ENCODE measurements around the gene TOMM40. TPM values are rescaled to one million over a fixed set of nuclear protein-coding genes. Genes with fewer than 3 reads are reported as not detected.

Gene TOMM40
- total and polyA plus RNA-seq, 2 experiments from 2014 or later, result 67.9 to 83.1 TPM

DNA sequence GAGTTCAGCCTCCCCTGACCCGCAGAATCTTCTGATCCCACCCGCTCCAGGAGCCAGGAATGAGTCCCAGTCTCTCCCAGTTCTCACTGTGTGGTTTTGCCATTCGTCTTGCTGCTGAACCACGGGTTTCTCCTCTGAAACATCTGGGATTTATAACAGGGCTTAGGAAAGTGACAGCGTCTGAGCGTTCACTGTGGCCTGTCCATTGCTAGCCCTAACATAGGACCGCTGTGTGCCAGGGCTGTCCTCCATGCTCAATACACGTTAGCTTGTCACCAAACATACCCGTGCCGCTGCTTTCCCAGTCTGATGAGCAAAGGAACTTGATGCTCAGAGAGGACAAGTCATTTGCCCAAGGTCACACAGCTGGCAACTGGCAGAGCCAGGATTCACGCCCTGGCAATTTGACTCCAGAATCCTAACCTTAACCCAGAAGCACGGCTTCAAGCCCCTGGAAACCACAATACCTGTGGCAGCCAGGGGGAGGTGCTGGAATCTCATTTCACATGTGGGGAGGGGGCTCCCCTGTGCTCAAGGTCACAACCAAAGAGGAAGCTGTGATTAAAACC is 13.5 kb downstream of the TOMM40 start:
- DNase-seq (ENCODE audit: low spot score), result peak; percentile 31
- Histone ChIP-seq H3K9me2 (replicated peaks; ENCODE audit: insufficient read depth) (no peaks in the 10 kb centered on the region), H3K79me2 (peaks cover 3% of the 10 kb centered on the region), H3K4me3 (no peak overlapping the region), H3K4me1 (ENCODE audit: insufficient read depth) (peaks cover 27% of the 10 kb centered on the region), H3K27ac (peak overlapping the region; percentile 91), H3K4me2 (peak overlapping the region; percentile 91), H3K9me3 (ENCODE audit: low read depth) (no peaks in the 10 kb centered on the region), H2AFZ (no peak overlapping the region), H4K20me1 (ENCODE audit: insufficient read depth, poor library complexity, severe bottlenecking) (peaks cover 6% of the 10 kb centered on the region), H3K27me3 (no peaks in the 10 kb centered on the region), H3K36me3 (replicated peaks; ENCODE audit: insufficient read depth, low read depth) (no peaks in the 10 kb centered on the region)
- TF ChIP-seq EZH2phosphoT487 (IDR thresholded peaks at IDR 0.05; ENCODE audit: low read depth, severe bottlenecking, unreplicated experiment), result no peak
- TF ChIP-seq, protein P1, sequence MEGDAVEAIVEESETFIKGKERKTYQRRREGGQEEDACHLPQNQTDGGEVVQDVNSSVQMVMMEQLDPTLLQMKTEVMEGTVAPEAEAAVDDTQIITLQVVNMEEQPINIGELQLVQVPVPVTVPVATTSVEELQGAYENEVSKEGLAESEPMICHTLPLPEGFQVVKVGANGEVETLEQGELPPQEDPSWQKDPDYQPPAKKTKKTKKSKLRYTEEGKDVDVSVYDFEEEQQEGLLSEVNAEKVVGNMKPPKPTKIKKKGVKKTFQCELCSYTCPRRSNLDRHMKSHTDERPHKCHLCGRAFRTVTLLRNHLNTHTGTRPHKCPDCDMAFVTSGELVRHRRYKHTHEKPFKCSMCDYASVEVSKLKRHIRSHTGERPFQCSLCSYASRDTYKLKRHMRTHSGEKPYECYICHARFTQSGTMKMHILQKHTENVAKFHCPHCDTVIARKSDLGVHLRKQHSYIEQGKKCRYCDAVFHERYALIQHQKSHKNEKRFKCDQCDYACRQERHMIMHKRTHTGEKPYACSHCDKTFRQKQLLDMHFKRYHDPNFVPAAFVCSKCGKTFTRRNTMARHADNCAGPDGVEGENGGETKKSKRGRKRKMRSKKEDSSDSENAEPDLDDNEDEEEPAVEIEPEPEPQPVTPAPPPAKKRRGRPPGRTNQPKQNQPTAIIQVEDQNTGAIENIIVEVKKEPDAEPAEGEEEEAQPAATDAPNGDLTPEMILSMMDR (IDR thresholded peaks at IDR 0.05; ENCODE audit: poor library complexity), result peak; percentile 38
- TF ChIP-seq EZH2 (IDR thresholded peaks at IDR 0.05; ENCODE audit: borderline replicate concordance), result no peak
- 58% methylated on average over 12 of the region's 12 CpGs for WGBS (ENCODE audit: low lambda C conversion rate, missing lambda C conversion rate)

DNA sequence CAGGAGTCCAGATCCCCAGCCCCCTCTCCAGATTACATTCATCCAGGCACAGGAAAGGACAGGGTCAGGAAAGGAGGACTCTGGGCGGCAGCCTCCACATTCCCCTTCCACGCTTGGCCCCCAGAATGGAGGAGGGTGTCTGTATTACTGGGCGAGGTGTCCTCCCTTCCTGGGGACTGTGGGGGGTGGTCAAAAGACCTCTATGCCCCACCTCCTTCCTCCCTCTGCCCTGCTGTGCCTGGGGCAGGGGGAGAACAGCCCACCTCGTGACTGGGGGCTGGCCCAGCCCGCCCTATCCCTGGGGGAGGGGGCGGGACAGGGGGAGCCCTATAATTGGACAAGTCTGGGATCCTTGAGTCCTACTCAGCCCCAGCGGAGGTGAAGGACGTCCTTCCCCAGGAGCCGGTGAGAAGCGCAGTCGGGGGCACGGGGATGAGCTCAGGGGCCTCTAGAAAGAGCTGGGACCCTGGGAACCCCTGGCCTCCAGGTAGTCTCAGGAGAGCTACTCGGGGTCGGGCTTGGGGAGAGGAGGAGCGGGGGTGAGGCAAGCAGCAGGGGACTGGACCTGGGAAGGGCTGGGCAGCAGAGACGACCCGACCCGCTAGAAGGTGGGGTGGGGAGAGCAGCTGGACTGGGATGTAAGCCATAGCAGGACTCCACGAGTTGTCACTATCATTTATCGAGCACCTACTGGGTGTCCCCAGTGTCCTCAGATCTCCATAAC is 14.5 kb downstream of the TOMM40 start, which contains the start of gene APOE:
TSS of gene APOE (plus strand) at position 360 of the 724 bp plus-strand sequence. CDS start 829 bp downstream, outside the sequence.
- peak within 1 kb of the TSS; percentile 65 for H2AFZ ChIP-seq
- no peaks in the 10 kb centered on the region for H3K36me3 ChIP-seq (replicated peaks; ENCODE audit: insufficient read depth, low read depth)
- TF ChIP-seq EZH2 (IDR thresholded peaks at IDR 0.05; ENCODE audit: borderline replicate concordance), result no peak
- TF ChIP-seq EZH2phosphoT487 (IDR thresholded peaks at IDR 0.05; ENCODE audit: low read depth, severe bottlenecking, unreplicated experiment), result no peak
- TF ChIP-seq, protein P1 (IDR thresholded peaks at IDR 0.05; ENCODE audit: poor library complexity), result no peak
- peaks cover 3% of the 10 kb centered on the region for H3K79me2 ChIP-seq
- no peaks in the 10 kb centered on the region for H3K9me3 ChIP-seq (ENCODE audit: low read depth)
- no peaks in the 10 kb centered on the region for H3K9me2 ChIP-seq (replicated peaks; ENCODE audit: insufficient read depth)
- H3K4me3 ChIP-seq, result peak within 1 kb of the TSS; percentile 54
- WGBS (ENCODE audit: low lambda C conversion rate, missing lambda C conversion rate), result 0% methylated on average over 12 of the region's 20 CpGs
- peak; percentile 75 for DNase-seq (ENCODE audit: low spot score)
- no peaks in the 10 kb centered on the region for H3K27me3 ChIP-seq
- peak within 1 kb of the TSS; percentile 91 for H3K4me2 ChIP-seq
- peaks cover 6% of the 10 kb centered on the region for H4K20me1 ChIP-seq (ENCODE audit: insufficient read depth, poor library complexity, severe bottlenecking)
- H3K4me1 ChIP-seq (ENCODE audit: insufficient read depth), result peaks cover 27% of the 10 kb centered on the region
- H3K27ac ChIP-seq, result peak within 1 kb of the TSS; percentile 91

DNA sequence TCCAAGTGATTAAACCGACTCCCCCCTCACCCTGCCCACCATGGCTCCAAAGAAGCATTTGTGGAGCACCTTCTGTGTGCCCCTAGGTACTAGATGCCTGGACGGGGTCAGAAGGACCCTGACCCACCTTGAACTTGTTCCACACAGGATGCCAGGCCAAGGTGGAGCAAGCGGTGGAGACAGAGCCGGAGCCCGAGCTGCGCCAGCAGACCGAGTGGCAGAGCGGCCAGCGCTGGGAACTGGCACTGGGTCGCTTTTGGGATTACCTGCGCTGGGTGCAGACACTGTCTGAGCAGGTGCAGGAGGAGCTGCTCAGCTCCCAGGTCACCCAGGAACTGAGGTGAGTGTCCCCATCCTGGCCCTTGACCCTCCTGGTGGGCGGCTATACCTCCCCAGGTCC is 16.6 kb downstream of the TOMM40 start:
- H3K27ac ChIP-seq, result no peak overlapping the region
- H3K4me3 ChIP-seq, result no peak overlapping the region
- H3K9me2 ChIP-seq (replicated peaks; ENCODE audit: insufficient read depth), result no peaks in the 10 kb centered on the region
- H4K20me1 ChIP-seq (ENCODE audit: insufficient read depth, poor library complexity, severe bottlenecking), result peaks cover 6% of the 10 kb centered on the region
- TF ChIP-seq, protein P1 (IDR thresholded peaks at IDR 0.05; ENCODE audit: poor library complexity), result no peak
- no peak for TF ChIP-seq EZH2phosphoT487 (IDR thresholded peaks at IDR 0.05; ENCODE audit: low read depth, severe bottlenecking, unreplicated experiment)
- no peaks in the 10 kb centered on the region for H3K27me3 ChIP-seq
- H3K9me3 ChIP-seq (ENCODE audit: low read depth), result no peaks in the 10 kb centered on the region
- H3K4me2 ChIP-seq, result peak overlapping the region; percentile 91
- H3K4me1 ChIP-seq (ENCODE audit: insufficient read depth), result peaks cover 38% of the 10 kb centered on the region
- H3K36me3 ChIP-seq (replicated peaks; ENCODE audit: insufficient read depth, low read depth), result no peaks in the 10 kb centered on the region
- DNase-seq (ENCODE audit: low spot score), result no peak
- H3K79me2 ChIP-seq, result peaks cover 3% of the 10 kb centered on the region
- H2AFZ ChIP-seq, result no peak overlapping the region
- 97% methylated on average over 12 of the region's 12 CpGs for WGBS (ENCODE audit: low lambda C conversion rate, missing lambda C conversion rate)

Measured in hepatocyte (in vitro differentiated cells).